GM18907 (cell line): ENCODE results near the gene KIAA0513.

Experiments
- ATAC-seq: cut with Tn5 transposase; IDR thresholded peaks from one replicate; pipeline ENCODE4 v1.9.1; 2021; ENCODE audit warnings: mild to moderate bottlenecking, moderate library complexity; ENCODE audit not compliant: unreplicated experiment

Gene KIAA0513

GRCh38 chr16:85084841-85085510 is 57.4 kb downstream of the KIAA0513 start:
- ATAC-seq, result no peak

GRCh38 chr16:85085721-85086120 is 58.1 kb downstream of the KIAA0513 start:
- ATAC-seq, result no peak

- ATAC-seq, result peak; percentile 63
Observed at GRCh38 chr16:85086347-85087291, 59.0 kb downstream of the KIAA0513 start.

- ATAC-seq, result no peak
Observed at GRCh38 chr16:85087899-85088569, 60.4 kb downstream of the KIAA0513 start.

- no peak for ATAC-seq
Observed at GRCh38 chr16:85088570-85089199, 61.1 kb downstream of the KIAA0513 start.

- no peak for ATAC-seq
Observed at GRCh38 chr16:85089525-85089924, 61.9 kb downstream of the KIAA0513 start.

GRCh38 chr16:85090181-85090580 is 62.6 kb downstream of the KIAA0513 start:
- ATAC-seq, result no peak

- ATAC-seq, result no peak
Observed at GRCh38 chr16:85090873-85091521, 63.4 kb downstream of the KIAA0513 start.

GRCh38 chr16:85091522-85091910 is 63.9 kb downstream of the KIAA0513 start:
- no peak for ATAC-seq

GRCh38 chr16:85092309-85092708 is 64.7 kb downstream of the KIAA0513 start:
- no peak for ATAC-seq

- ATAC-seq, result no peak
Observed at GRCh38 chr16:85092851-85093250, 65.3 kb downstream of the KIAA0513 start.

GRCh38 chr16:85093705-85094104 is 66.1 kb downstream of the KIAA0513 start:
- no peak for ATAC-seq

GRCh38 chr16:85094176-85094805 is 66.7 kb downstream of the KIAA0513 start:
- ATAC-seq, result no peak

- no peak for ATAC-seq
Observed at GRCh38 chr16:85094812-85095211, 67.2 kb downstream of the KIAA0513 start.

GRCh38 chr16:85096921-85097320 is 69.3 kb downstream of the KIAA0513 start:
- ATAC-seq, result no peak

GRCh38 chr16:85098565-85098964 is 71.0 kb downstream of the KIAA0513 start:
- ATAC-seq, result no peak

- no peak for ATAC-seq
Observed at GRCh38 chr16:85100265-85100664, 72.7 kb downstream of the KIAA0513 start.

GRCh38 chr16:85101956-85102630 is 74.5 kb downstream of the KIAA0513 start:
- no peak for ATAC-seq
